Choroid plexus epithelial cell (primary cell): ENCODE measurements around the gene KRTAP8-1.

ENCODE experiments used
- DNase-seq: peaks from one replicate; pipeline ENCODE4 v3.0.0-alpha.2; 2010; ENCODE audit warnings: low read depth
- H3K4me3 ChIP-seq: 2 replicates; pipeline ENCODE4 v1.5.1; 2011; ENCODE audit warnings: low read depth, mild to moderate bottlenecking, control low read depth, low read length, moderate library complexity
- TF ChIP-seq, protein P1 (sequence below): conservative IDR thresholded peaks from 2 replicates; pipeline ENCODE4 v1.5.1; 2011; ENCODE audit warnings: low read depth, mild to moderate bottlenecking, control low read depth, inconsistent platforms, low read length, moderate library complexity

The KRTAP8-1 gene

DNA sequence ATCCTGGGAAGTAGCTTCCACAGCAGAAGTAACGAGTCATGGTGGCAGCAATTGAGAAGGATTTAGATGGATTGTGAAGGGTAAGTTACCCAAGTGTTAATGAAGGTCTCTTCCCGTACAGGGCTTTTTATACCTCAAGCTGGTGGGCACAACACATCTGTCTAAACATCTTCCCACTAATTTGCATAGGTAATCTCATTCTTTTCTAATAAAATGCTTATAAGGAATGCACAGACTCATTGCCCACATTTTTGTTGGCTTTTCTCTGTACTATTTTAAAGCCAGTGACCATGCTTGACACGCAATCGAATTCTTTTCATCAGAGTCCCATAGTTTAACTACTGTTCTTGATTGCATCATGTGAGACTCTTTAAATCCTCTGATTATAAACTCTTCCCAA, 16.6 kb upstream of the KRTAP8-1 start, which contains the start of gene KRTAP7-1:
KRTAP7-1 (minus strand) TSS at position 101 of the 400 bp plus-strand sequence; CDS start at position 40, 61 bp downstream.
- TF ChIP-seq, protein P1, sequence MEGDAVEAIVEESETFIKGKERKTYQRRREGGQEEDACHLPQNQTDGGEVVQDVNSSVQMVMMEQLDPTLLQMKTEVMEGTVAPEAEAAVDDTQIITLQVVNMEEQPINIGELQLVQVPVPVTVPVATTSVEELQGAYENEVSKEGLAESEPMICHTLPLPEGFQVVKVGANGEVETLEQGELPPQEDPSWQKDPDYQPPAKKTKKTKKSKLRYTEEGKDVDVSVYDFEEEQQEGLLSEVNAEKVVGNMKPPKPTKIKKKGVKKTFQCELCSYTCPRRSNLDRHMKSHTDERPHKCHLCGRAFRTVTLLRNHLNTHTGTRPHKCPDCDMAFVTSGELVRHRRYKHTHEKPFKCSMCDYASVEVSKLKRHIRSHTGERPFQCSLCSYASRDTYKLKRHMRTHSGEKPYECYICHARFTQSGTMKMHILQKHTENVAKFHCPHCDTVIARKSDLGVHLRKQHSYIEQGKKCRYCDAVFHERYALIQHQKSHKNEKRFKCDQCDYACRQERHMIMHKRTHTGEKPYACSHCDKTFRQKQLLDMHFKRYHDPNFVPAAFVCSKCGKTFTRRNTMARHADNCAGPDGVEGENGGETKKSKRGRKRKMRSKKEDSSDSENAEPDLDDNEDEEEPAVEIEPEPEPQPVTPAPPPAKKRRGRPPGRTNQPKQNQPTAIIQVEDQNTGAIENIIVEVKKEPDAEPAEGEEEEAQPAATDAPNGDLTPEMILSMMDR, result no peak
- DNase-seq, result no peak
- H3K4me3 ChIP-seq, result no peak within 1 kb of the TSS

DNA sequence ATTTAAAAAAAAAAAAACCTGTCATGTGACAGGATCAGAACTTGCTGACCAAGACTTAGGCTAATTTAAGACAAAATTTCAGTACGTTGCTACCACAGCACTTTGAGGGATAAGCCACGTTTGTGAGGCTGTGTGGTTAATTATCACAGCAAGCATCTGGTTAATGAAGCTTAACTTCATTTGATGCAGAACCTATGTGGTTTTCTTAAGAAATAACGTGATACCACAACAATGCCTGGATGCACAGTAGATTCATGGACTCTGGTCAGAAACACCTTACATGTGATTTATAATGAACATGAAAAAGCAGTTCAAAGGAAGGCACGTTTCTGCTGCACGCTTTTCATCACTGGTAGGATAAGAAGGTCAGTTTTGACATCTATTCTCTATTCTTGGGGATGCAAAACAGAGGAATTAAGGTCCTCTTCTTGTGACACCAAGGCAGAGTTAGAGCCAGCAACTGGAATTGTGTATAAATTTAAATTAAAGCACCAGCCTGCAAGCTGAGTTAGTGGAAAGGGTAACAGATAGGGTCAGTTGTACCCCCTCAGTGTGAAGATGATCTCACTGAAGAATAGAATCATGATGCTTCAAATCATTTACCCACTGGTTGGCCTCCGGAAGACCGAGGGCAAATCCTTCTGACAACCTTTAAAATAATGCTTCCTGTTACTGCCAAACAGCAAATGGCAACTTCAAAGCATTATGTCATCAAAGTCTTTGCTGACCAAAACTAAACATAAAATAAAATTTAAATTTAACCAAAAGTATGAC, 6.0 kb upstream of the KRTAP8-1 start:
- no peak overlapping the region for H3K4me3 ChIP-seq
- TF ChIP-seq, protein P1, result no peak
- DNase-seq, result no peak

DNA sequence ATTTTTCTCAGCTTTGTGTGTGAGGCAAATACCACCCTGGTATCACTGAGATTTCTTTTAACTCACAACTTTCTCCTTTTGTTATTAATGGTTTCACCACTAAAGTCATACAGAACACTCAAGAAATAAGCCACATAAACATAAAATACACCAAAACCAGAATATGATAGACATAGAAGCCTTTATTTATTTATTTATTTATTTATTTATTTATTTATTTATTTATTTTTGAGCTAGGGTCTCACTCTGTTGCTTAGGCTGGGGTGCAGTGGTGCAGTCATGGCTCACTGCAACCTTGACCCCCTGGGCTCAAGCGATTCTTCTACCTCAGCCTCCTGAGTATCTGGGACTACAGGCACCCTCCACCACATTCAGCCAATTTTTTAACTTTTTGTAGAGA, 12.5 kb downstream of the KRTAP8-1 start:
- no peak for DNase-seq
- TF ChIP-seq, protein P1, result no peak
- H3K4me3 ChIP-seq, result no peak overlapping the region

DNA sequence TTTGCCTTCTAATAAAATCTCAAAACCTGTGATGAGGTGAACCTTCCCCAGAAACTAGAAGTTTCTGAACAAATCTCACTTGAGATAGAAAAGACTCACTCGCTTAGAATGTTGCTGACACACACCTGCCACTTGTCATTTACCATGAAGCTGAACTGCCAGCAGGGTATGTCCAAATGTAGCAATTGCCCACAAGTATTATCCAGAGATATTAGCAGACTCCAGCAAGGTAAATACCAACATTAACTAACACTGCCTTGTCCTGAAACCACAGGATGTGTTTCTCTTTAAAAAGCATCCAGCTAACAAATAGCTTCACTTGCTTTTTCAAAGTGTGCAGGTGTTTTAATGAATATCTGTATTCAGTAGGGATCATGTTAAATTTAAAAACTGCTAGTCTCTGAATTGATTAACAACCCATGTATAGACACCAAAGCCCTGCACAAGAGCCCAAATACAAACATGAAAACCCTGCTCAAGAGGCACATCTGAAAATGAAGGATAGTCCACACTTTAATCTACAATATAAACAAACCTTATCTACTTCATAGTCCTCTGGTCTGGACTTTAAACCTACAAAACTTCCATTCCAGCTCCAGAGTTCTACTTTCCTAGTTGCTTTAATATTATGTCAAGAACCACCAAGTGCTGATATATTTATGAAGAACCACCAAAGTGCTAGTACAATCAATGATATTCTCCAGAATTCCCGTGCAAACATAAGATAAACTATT, 19.3 kb downstream of the KRTAP8-1 start:
- no peak overlapping the region for H3K4me3 ChIP-seq
- TF ChIP-seq, protein P1, result no peak
- DNase-seq, result no peak

DNA sequence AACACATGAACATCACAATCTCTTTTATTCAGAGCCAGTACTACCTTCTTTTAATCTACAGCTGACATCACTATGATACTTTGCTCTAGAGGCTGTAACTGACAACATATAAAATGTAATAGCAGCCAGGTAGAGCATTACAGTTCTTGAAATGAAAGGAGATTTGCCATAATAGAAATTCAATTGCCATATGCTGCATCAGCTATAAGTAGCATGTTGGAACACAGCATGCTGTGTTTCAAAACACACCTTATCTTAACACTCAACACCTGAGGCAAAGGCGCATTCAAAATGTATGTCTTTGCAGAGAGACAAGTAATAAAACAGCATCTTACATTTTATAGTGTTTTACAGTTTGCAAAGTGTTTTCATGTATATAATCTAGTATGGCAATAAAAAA, 33.8 kb downstream of the KRTAP8-1 start:
- no peak overlapping the region for H3K4me3 ChIP-seq
- TF ChIP-seq, protein P1, result no peak
- DNase-seq, result no peak

DNA sequence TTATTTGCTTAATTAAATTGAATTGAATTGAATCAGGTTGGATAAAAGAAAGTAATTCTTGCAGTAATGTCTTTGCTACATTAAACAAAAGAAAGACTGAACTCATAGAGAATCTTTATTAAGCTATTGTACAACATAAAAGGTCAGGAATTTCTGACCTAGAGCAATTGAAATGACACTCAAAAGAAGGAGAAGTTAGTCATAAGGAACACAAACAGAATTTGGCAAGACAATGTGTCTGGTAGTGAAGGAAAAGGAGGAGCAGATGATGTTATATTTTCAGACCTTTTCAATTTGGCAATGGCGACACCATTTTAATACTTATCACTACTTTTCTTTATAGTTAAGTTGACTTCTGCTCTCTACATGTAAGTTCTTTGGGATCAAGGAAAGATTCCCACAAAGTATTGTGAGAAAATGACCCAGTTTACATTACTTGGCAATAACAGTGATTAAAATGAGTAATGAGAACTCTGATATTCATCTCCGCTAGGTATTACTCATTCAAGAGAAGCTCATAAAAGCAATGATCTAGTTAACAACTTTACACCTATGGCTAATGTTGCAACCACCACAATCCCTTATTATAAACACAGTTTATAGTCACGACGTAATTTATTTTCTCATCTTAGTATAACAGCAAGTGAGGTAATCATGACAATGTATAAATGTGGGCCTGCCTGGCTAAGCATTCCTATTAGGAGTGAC, 43.2 kb downstream of the KRTAP8-1 start:
- no peak overlapping the region for H3K4me3 ChIP-seq
- DNase-seq, result no peak
- TF ChIP-seq, protein P1, result no peak
